Loucy (cell line): ENCODE results near the gene RPL3.
"Not testable (repeated sequence)": the region's sequence is repeated elsewhere in the genome, so short reads cannot be mapped to it uniquely, and the experiment has no call there.

Source experiments
- CTCF ChIP-seq: fragments of 200-600 bp; sonication (generic); conservative IDR thresholded peaks from 2 replicates; pipeline ENCODE4 v1.5.1; 2014; ENCODE audit warnings: mild to moderate bottlenecking, antibody characterized with exemption, low read length
- EZH2phosphoT487 ChIP-seq: fragments of 200-600 bp; IDR thresholded peaks from 2 replicates; pipeline ENCODE4 v1.6.1; 2018; ENCODE audit warnings: antibody characterized with exemption, mild to moderate bottlenecking, moderate library complexity, borderline replicate concordance

- TF ChIP-seq CTCF, EZH2phosphoT487: not testable (repeated sequence)
These were observed 36.4 kb upstream of the RPL3 start for GRCh38 chr22:39355805-39356204.
